K562 (cell line): ENCODE measurements around the gene GPR85. TPM values are rescaled to one million over a fixed set of nuclear protein-coding genes. Genes with fewer than 3 reads are reported as not detected.

Experiments
- ATAC-seq: fragments of 200-7000 bp; cut with Tn5 transposase; 3 replicates; pipeline ENCODE4 v1.9.1; 2020; ENCODE audit warnings: moderate library complexity
- BruUV-seq: library from RNA; stranded (reverse); fragments of 400-500 nt; replicated peaks from 2 replicates; lab custom pipeline; 2021; lab: Mats Ljungman, UMichigan
- CTCF ChIA-PET: fragments of 300-600 bp; formaldehyde crosslinking; extraction: SDS; loops from one replicate; lab custom pipeline; 2021; ENCODE audit warnings: low intra/inter-chr PET ratio; lab: Yijun Ruan, JAX
- POLR2A ChIA-PET: fragments of 300-600, 350-650 bp; sonication (Branson Sonifier 250); formaldehyde crosslinking; extraction: SDS; loops from one replicate; lab custom pipeline; 2021; ENCODE audit warnings: antibody characterized with exemption, inconsistent platforms; lab: Yijun Ruan, JAX
- DNase-seq, 4 experiments: peaks; one replicate each; pipeline versions ENCODE4 v3.0.0 to v3.0.0-alpha.2; 2011 to 2018; ENCODE audit warnings: low spot score in 3 of 4, mixed read lengths in 3 of 4; ENCODE audit errors: extremely low read depth in 1 of 4
- FAIRE-seq: peaks from 2 replicates; lab custom pipeline; 2011; peaks lifted over from hg19 to GRCh38; lab: Jason Lieb, UNC
- H2AFZ ChIP-seq: 2 replicates; pipeline ENCODE4 v1.6.0; 2011; ENCODE audit warnings: low read depth, low read length, control low read depth, inconsistent platforms
- H3K27ac ChIP-seq: fragments of 200-600 bp; 3 replicates; pipeline ENCODE4 v1.8.0; 2011; ENCODE audit warnings: low read depth, mild to moderate bottlenecking, control low read depth, inconsistent platforms, low read length, moderate library complexity, mixed read lengths; ENCODE audit errors: extremely low read depth
- H3K27me3 ChIP-seq, 2 experiments: fragments of 300-600 bp in 1 of 2; 2 replicates in 1 of 2; 3 replicates in 1 of 2; pipeline versions ENCODE4 v1.6.0 to v1.8.0; 2011; ENCODE audit warnings: inconsistent platforms in 2 of 2, low read length in 2 of 2, mild to moderate bottlenecking in 1 of 2, mixed read lengths in 1 of 2, moderate library complexity in 1 of 2; ENCODE audit not compliant: control insufficient read depth in 2 of 2, insufficient read depth in 2 of 2
- H3K36me3 ChIP-seq: fragments of 300-600 bp; 3 replicates; pipeline ENCODE4 v1.8.0; 2011; ENCODE audit warnings: mild to moderate bottlenecking, low read length, inconsistent platforms; ENCODE audit not compliant: control insufficient read depth, insufficient read depth
- H3K4me1 ChIP-seq, 2 experiments: fragments of 200-600 bp in 1 of 2; replicated peaks in 1 of 2; 2 replicates in 1 of 2; 3 replicates in 1 of 2; pipeline versions ENCODE4 v1.5.1 to v1.8.0; 2011; ENCODE audit warnings: inconsistent platforms in 2 of 2, low read length in 2 of 2, mild to moderate bottlenecking in 1 of 2, mixed read lengths in 1 of 2, moderate library complexity in 1 of 2; ENCODE audit not compliant: control insufficient read depth in 2 of 2, insufficient read depth in 2 of 2
- H3K4me2 ChIP-seq: 2 replicates; pipeline ENCODE4 v1.6.1; 2011; ENCODE audit warnings: low read length, control low read depth, inconsistent platforms, mixed read lengths; ENCODE audit not compliant: insufficient read depth
- H3K4me3 ChIP-seq: fragments of 200-600 bp; sonication (generic), shearing (Covaris generic); 2 replicates; pipeline ENCODE4 v1.5.1; 2016; ENCODE audit warnings: control low read depth, inconsistent platforms
- H3K79me2 ChIP-seq: fragments of 200-600 bp; 3 replicates; pipeline ENCODE4 v1.8.0; 2011; ENCODE audit warnings: low read length, inconsistent platforms; ENCODE audit not compliant: control insufficient read depth, insufficient read depth
- H3K9ac ChIP-seq, 2 experiments: 2 replicates each; pipeline versions ENCODE4 v1.6.0 to v1.6.1; 2011; ENCODE audit warnings: low read depth in 2 of 2, low read length in 2 of 2, control low read depth in 1 of 2, inconsistent platforms in 1 of 2, mild to moderate bottlenecking in 1 of 2, mixed read lengths in 1 of 2; ENCODE audit not compliant: insufficient read depth in 1 of 2
- H3K9me1 ChIP-seq: one replicate; pipeline ENCODE4 v1.6.0; 2011; ENCODE audit warnings: inconsistent platforms, mild to moderate bottlenecking, low read length, moderate library complexity; ENCODE audit not compliant: control insufficient read depth, insufficient read depth
- H3K9me3 ChIP-seq: replicated peaks from 2 replicates; pipeline ENCODE4 v1.5.1; 2011; ENCODE audit warnings: low read depth, low read length, inconsistent platforms; ENCODE audit not compliant: control insufficient read depth, insufficient read depth
- H4K20me1 ChIP-seq: replicated peaks from 2 replicates; pipeline ENCODE4 v1.6.1; 2011; ENCODE audit warnings: low read length, inconsistent platforms, mixed read lengths; ENCODE audit not compliant: control insufficient read depth, insufficient read depth
- ARID2 ChIP-seq: fragments of 450-650 bp; IDR thresholded peaks from 2 replicates; pipeline ENCODE4 v1.6.1; 2017; ENCODE audit warnings: antibody characterized with exemption, mild to moderate bottlenecking
- ATF7 ChIP-seq: fragments of 450-650 bp; IDR thresholded peaks from 2 replicates; pipeline ENCODE4 v1.7.1; 2014; ENCODE audit warnings: mild to moderate bottlenecking, moderate library complexity
- DIDO1 ChIP-seq: fragments of 450-650 bp; IDR thresholded peaks from 2 replicates; pipeline ENCODE4 v1.6.1; 2016; ENCODE audit warnings: low read depth, missing biosample characterization, missing genetic modification characterization
- ETV5 ChIP-seq: sonication (generic); formaldehyde crosslinking; IDR thresholded peaks from 2 replicates; pipeline ENCODE4 v1.4.0; 2020; ENCODE audit warnings: low read depth, mild to moderate bottlenecking, missing genetic modification reagents
- HDAC6 ChIP-seq: IDR thresholded peaks from 2 replicates; pipeline ENCODE4 v1.6.1; 2012; ENCODE audit warnings: low read depth, mild to moderate bottlenecking, control low read depth, inconsistent platforms, low read length, moderate library complexity
- LARP7 ChIP-seq: fragments of 450-650 bp; IDR thresholded peaks from 2 replicates; pipeline ENCODE4 v1.6.1; 2016
- RFX5 ChIP-seq: IDR thresholded peaks from 2 replicates; pipeline ENCODE4 v1.6.1; 2011; ENCODE audit warnings: low read depth, mild to moderate bottlenecking, improper control_type of control experiment, low read length
- U2AF2 ChIP-seq: fragments of 200-400 bp; formaldehyde crosslinking; optimal IDR thresholded peaks from 2 replicates; pipeline ENCODE3; 2017; ENCODE audit warnings: low read depth, mild to moderate bottlenecking, low read length
- YBX1 ChIP-seq: fragments of 450-650 bp; IDR thresholded peaks from 2 replicates; pipeline ENCODE4 v1.7.1; 2016; ENCODE audit warnings: mild to moderate bottlenecking
- ZNF408 ChIP-seq: fragments of 250-450 bp; sonication (Bioruptor Pico); IDR thresholded peaks from 2 replicates; pipeline ENCODE4 v1.4.0; 2020; ENCODE audit warnings: low read depth, mild to moderate bottlenecking, moderate library complexity
- ZNF668 ChIP-seq: fragments of 250-450 bp; sonication (Bioruptor Pico); IDR thresholded peaks from 2 replicates; pipeline ENCODE4 v1.8.0; 2022; ENCODE audit warnings: mild to moderate bottlenecking, inconsistent platforms
- ZNF79 ChIP-seq: fragments of 250-450 bp; sonication (Bioruptor Pico); IDR thresholded peaks from 2 replicates; pipeline ENCODE4 v1.4.0; 2020; ENCODE audit warnings: low read depth, mild to moderate bottlenecking, moderate library complexity
- ZSCAN29 ChIP-seq: fragments of 450-650 bp; IDR thresholded peaks from 2 replicates; pipeline ENCODE4 v1.6.1; 2017
- WGBS: fragments of 100-300 bp; shearing (Covaris generic); methylation state at CpG from one replicate; pipeline ENCODE4 v1.1.6; 2016; ENCODE audit warnings: low coverage, mixed read lengths; ENCODE audit not compliant: insufficient coverage; ENCODE audit errors: missing lambda C conversion rate; 5-methylcytosine and 5-hydroxymethylcytosine counted together
- in situ Hi-C: fragments of 300-500 bp; cut with MboI; formaldehyde crosslinking; loops from 4 replicates; pipeline ENCODE4 v1.15.0; 2018; ENCODE audit warnings: inconsistent platforms, mixed read lengths
- intact Hi-C: fragments of 100-400 bp; cut with micrococcal nuclease; formaldehyde crosslinking; loops from 2 replicates; pipeline ENCODE4 v1.14.2; 2022
- polyA plus RNA-seq, 8 experiments: library from polyadenylated mRNA; depleted of rRNA in 4 of 8; stranded (reverse) in 5 of 8; unstranded in 3 of 8; fragments of >200 nt; fragmentation: Nextera tagmentation in 2 of 8; fragmentation: Illumina TruSeq in 1 of 8; extraction: Ambion mirVana in 2 of 8; extraction: Trizol in 1 of 8; gene quantifications; 2 replicates each; pipeline versions ENCODE4 v1.2.1 to v1.2.3, GENCODE V29; 2011 to 2014; ENCODE audit warnings: inconsistent platforms in 1 of 8, missing spikeins in 1 of 8
- total RNA-seq, 7 experiments: library from RNA; depleted of rRNA in 6 of 7; stranded (reverse); fragments of >200 nt in 6 of 7; fragmentation: Illumina TruSeq in 2 of 7; extraction: Trizol in 2 of 7; gene quantifications; 2 replicates each; pipeline versions ENCODE4 v1.2.1 to v1.2.3, GENCODE V29; 2011 to 2021; ENCODE audit warnings: low replicate concordance in 1 of 7
- TF ChIP-seq, protein P1 (sequence below): fragments of 250-450 bp; sonication (Bioruptor Pico); IDR thresholded peaks from 2 replicates; pipeline ENCODE4 v1.5.0; 2021
- TF ChIP-seq, protein P2 (sequence below): fragments of 450-650 bp; IDR thresholded peaks from 2 replicates; pipeline ENCODE4 v1.6.1; 2014; ENCODE audit warnings: low read depth, mild to moderate bottlenecking, moderate library complexity, borderline replicate concordance
- TF ChIP-seq, protein P3 (sequence below): sonication (generic); formaldehyde crosslinking; IDR thresholded peaks from 2 replicates; pipeline ENCODE4 v1.8.0; 2022; ENCODE audit warnings: mild to moderate bottlenecking, low read depth, missing genetic modification reagents
- TF ChIP-seq, protein P4 (sequence below): sonication (generic); formaldehyde crosslinking; IDR thresholded peaks from 2 replicates; pipeline ENCODE4 v1.8.0; 2022; ENCODE audit warnings: mild to moderate bottlenecking, missing genetic modification reagents

GPR85 gene
- total and polyA plus RNA-seq, 9 of the 15 experiments (the other 6 are each of a cell fraction or from before 2014, with no cell fraction given): 2.9 to 18.2 (median 4.0) TPM

DNA sequence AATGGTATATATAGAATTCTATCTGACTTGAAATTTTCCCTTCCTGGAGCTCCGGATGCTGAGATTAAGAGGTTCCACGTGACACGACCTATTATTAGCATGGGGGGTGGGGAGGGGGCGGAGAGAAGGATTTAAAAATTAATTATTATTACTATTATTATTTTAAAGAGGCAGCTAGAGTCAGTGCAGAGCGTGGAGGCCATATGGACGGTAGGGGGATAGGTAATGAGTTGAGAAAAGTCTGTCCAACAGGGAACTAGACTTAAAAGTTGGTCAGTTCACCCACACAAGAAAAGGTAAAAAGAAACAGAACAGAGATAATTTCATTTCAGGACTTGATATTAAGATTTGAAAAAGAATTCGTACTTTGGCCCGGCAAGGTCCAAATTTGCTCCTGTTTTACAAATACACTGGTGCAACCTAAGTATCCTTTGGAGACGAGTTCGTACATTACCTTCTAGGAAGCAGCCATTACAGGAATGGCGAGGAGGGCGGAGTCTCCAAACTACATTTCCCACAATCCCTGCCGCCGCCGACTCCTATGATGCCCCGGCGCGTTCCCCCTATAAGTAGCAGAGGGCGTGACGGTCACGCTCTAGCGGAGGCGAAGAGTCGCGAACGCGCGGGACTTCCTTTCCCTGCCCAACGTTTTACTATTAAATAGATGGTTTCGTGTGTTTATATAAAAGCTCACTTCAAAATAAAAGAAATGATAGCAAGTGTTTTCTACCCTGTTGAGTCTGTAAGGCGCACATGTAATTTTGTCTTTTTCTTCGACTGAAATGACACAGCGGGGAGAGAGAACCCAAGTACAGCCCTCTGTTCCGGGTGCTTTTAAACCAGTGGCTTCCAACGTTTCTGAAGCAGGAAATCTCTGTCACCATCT, 31.7 kb upstream of the GPR85 start, which contains the start of gene SMIM30:
Gene SMIM30, minus strand, starts transcription at position 481 of the 886 bp plus-strand sequence. CDS start 976 bp downstream, outside the sequence.
- ChIA-PET CTCF (no interaction called here), POLR2A (interaction anchor here (0.7 to 1.2 kb wide), 2 partner anchors 10 to 32 kb away, joined by 3 to 6 read pairs; partner anchors contain the start of gene GPR85)
- Histone ChIP-seq H3K4me1 (peaks cover 0 to 23% of the 10 kb centered on the region in 2 experiments; a peak in 3 of 5 replicates), H4K20me1 (no peaks in the 10 kb centered on the region), H3K9me1 (no peaks in the 10 kb centered on the region), H3K79me2 (peaks cover 14% of the 10 kb centered on the region), H3K4me3 (peak within 1 kb of the TSS; percentile 59), H3K4me2 (peak within 1 kb of the TSS; percentile 85), H2AFZ (peak within 1 kb of the TSS; percentile 92), H3K36me3 (peaks cover 36% of the 10 kb centered on the region), H3K9me3 (no peaks in the 10 kb centered on the region), H3K27ac (peak within 1 kb of the TSS; percentile 75), H3K9ac (peak within 1 kb of the TSS; percentile 48 to 83; a peak in 3 of 4 replicates), H3K27me3 (no peaks in the 10 kb centered on the region)
- intact Hi-C loops (loop anchor here (1.0 to 10.0 kb wide), 3 partner anchors 24 to 334 kb away; partner anchors contain the start of gene GPR85), in situ Hi-C loops (no loop called here)
- WGBS: under 1% methylated on average over 35 of the region's 35 CpGs
- BruUV-seq: TSS peak; percentile 99
- FAIRE-seq (peak; percentile 84), ATAC-seq (peak; percentile 99), DNase-seq (peak; percentile 89 to 99 (median 93))
- no peak for TF ChIP-seq ARID2
- no peak for TF ChIP-seq ZNF79 (CRISPR knock-in tag)
- TF ChIP-seq, protein P1, sequence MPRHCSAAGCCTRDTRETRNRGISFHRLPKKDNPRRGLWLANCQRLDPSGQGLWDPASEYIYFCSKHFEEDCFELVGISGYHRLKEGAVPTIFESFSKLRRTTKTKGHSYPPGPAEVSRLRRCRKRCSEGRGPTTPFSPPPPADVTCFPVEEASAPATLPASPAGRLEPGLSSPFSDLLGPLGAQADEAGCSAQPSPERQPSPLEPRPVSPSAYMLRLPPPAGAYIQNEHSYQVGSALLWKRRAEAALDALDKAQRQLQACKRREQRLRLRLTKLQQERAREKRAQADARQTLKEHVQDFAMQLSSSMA (CRISPR knock-in tag): 0 out of 2 replicates have a peak, but pooled peaks have one; percentile 29
- no peak for TF ChIP-seq YBX1
- TF ChIP-seq ETV5 (CRISPR knock-in tag): 0 out of 2 replicates have a peak, but pooled peaks have one; percentile 22
- no peak for TF ChIP-seq U2AF2
- no peak for TF ChIP-seq HDAC6
- TF ChIP-seq, protein P2, sequence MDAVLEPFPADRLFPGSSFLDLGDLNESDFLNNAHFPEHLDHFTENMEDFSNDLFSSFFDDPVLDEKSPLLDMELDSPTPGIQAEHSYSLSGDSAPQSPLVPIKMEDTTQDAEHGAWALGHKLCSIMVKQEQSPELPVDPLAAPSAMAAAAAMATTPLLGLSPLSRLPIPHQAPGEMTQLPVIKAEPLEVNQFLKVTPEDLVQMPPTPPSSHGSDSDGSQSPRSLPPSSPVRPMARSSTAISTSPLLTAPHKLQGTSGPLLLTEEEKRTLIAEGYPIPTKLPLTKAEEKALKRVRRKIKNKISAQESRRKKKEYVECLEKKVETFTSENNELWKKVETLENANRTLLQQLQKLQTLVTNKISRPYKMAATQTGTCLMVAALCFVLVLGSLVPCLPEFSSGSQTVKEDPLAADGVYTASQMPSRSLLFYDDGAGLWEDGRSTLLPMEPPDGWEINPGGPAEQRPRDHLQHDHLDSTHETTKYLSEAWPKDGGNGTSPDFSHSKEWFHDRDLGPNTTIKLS: peak; percentile 79; the same call in 1 of the 2 replicates
- TF ChIP-seq, protein P3, sequence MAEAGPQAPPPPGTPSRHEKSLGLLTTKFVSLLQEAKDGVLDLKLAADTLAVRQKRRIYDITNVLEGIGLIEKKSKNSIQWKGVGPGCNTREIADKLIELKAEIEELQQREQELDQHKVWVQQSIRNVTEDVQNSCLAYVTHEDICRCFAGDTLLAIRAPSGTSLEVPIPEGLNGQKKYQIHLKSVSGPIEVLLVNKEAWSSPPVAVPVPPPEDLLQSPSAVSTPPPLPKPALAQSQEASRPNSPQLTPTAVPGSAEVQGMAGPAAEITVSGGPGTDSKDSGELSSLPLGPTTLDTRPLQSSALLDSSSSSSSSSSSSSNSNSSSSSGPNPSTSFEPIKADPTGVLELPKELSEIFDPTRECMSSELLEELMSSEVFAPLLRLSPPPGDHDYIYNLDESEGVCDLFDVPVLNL (CRISPR knock-in tag): no peak
- no peak for TF ChIP-seq ZNF668 (CRISPR knock-in tag)
- no peak for TF ChIP-seq RFX5
- no peak for TF ChIP-seq LARP7
- TF ChIP-seq ATF7: peak; percentile 85
- TF ChIP-seq, protein P4, sequence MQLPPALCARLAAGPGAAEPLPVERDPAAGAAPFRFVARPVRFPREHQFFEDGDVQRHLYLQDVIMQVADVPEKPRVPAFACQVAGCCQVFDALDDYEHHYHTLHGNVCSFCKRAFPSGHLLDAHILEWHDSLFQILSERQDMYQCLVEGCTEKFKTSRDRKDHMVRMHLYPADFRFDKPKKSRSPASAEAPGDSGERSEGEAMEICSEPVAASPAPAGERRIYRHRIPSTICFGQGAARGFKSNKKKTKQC: peak; percentile 58; the same call in 1 of the 2 replicates
- peak; percentile 75; the same call in 1 of the 2 replicates for TF ChIP-seq DIDO1 (tag)
- no peak for TF ChIP-seq ZNF408 (CRISPR knock-in tag)
- no peak; the same call in 1 of the 2 replicates for TF ChIP-seq ZSCAN29
